Subcutaneous adipose tissue (tissue), 4 donors: Measurements from ENCODE around the gene MYO10. TPM values are rescaled to one million over a fixed set of nuclear protein-coding genes. Genes with fewer than 3 reads are reported as not detected.

ENCODE experiments used
- CTCF ChIP-seq: fragments of 450-650 bp; IDR thresholded peaks from one replicate; pipeline ENCODE4 v1.5.1; 2016; ENCODE audit warnings: low read depth, mild to moderate bottlenecking, control low read depth, antibody characterized with exemption, moderate library complexity
- total RNA-seq, 4 donors: library from RNA; depleted of rRNA; stranded (reverse); fragments of >200 nt; gene quantifications; one replicate each; pipeline ENCODE4 v1.1.0, GENCODE V29; 2016

MYO10 gene
- total RNA-seq, 4 donors from 2014 or later = 7.0 to 33.0 (median 9.3) TPM

- no peak for TF ChIP-seq CTCF
Measured at GRCh38 chr5:16937503-16938161, 1.5 kb upstream of the MYO10 start.

GRCh38 chr5:16936989-16937438 lies 926 bp upstream of the MYO10 start:
- TF ChIP-seq CTCF = no peak

GRCh38 chr5:16935231-16936149 lies 598 bp downstream of the MYO10 start:
- no peak for TF ChIP-seq CTCF

- no peak for TF ChIP-seq CTCF
Measured at GRCh38 chr5:16934677-16935153, 1.4 kb downstream of the MYO10 start.

- TF ChIP-seq CTCF = no peak
Measured at GRCh38 chr5:16934123-16934522, 2.0 kb downstream of the MYO10 start.

GRCh38 chr5:16933337-16933736 lies 2.8 kb downstream of the MYO10 start:
- TF ChIP-seq CTCF = no peak

GRCh38 chr5:16932401-16932800 lies 3.7 kb downstream of the MYO10 start:
- TF ChIP-seq CTCF = no peak
